ENCODE data around the gene ALX4.

DNA sequence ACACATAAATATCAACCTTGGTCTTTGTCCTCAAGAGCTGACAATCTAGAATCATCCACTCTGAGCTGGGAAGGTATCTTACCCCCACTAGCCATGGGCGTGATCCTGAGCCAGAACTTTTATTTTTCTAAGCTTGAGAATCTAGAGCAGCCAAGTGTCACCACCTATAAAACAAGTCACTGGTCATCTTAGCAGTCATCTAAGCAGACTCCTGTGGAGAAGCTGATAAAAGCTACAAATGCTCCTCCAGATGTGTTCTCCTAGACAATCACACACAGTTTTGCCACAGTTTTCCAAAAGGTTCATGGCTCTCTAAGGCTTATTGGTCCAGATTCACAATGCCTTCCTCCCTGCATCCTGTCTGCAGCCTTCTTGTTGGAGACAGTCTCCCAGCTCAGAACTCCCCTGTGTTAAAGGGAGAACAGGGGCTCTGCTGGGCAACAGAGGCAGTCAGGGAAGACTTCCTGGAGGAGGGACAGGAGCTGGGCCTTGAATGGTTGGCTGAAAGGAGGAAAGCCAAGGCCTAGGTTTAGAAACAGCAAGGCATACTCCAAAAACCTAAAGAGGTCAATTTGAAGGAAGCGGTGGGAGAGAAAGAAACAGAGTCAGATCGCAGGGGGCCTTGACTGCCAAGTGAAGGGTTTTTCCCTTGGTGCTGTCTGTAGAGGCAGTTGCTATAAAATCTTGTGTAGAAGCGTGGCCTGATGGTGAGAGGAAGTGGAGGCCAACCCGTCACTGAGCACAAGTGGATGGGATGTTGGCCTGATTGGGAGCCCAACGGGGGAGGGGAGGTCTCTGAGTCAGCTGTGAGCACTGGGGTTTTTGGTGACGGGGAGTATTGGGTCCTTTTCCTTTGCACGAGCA, 42.0 kb downstream of the ALX4 start:
- no peak for TF ChIP-seq POLR2A (IDR thresholded peaks at IDR 0.05)
- TF ChIP-seq, protein P1, sequence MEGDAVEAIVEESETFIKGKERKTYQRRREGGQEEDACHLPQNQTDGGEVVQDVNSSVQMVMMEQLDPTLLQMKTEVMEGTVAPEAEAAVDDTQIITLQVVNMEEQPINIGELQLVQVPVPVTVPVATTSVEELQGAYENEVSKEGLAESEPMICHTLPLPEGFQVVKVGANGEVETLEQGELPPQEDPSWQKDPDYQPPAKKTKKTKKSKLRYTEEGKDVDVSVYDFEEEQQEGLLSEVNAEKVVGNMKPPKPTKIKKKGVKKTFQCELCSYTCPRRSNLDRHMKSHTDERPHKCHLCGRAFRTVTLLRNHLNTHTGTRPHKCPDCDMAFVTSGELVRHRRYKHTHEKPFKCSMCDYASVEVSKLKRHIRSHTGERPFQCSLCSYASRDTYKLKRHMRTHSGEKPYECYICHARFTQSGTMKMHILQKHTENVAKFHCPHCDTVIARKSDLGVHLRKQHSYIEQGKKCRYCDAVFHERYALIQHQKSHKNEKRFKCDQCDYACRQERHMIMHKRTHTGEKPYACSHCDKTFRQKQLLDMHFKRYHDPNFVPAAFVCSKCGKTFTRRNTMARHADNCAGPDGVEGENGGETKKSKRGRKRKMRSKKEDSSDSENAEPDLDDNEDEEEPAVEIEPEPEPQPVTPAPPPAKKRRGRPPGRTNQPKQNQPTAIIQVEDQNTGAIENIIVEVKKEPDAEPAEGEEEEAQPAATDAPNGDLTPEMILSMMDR (IDR thresholded peaks at IDR 0.05): no peak
